Fibroblast of lung (primary cell): ENCODE measurements around the gene FRMD4A.

Experiments
- CTCF ChIP-seq, 2 donors: IDR thresholded peaks in 1 of 2; conservative IDR thresholded peaks in 1 of 2; 1 replicate in 1 of 2; 2 replicates in 1 of 2; pipeline ENCODE4 v1.5.1; 2011 to 2012; ENCODE audit warnings: low read length in 2 of 2, control low read depth in 1 of 2, inconsistent platforms in 1 of 2, low read depth in 1 of 2, mild to moderate bottlenecking in 1 of 2
- EZH2 ChIP-seq: IDR thresholded peaks from 2 replicates; pipeline ENCODE4 v1.5.1; 2012; ENCODE audit warnings: low read length, control low read depth, mild to moderate bottlenecking; ENCODE audit errors: missing control alignments

DNA sequence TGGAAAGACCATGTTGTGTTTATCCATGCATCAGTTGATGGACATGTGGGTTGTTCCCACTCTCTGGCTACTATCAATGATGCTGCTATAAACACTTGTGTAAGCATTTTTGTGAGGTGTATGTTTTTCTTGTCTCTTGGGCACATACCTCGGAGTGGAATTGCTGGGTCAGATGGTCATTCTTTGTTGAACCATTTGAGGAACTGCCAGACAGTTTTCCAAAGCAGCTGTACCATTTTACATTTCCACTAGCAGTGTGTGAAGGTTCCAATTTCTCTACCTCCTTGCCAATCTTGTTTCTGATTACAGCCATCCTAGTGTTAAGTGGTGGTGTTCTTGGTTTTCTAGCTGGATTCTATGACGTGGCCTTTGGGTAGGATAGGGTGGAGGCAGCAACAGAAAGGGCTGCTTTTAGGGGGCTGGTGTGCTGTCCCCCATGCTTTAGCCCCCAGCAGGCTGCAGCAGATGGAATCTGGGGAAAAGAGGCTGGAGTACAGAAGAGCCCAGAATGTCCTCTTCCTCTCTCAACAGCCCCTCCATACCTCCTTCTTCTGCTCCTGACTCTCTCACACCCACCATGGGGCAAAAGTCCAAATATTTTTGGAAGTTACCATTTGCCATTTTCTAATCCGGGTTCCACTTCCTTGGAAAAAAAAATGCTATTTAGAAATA is 352.7 kb downstream of the FRMD4A start:
- TF ChIP-seq CTCF (conservative IDR thresholded peaks at IDR 0.05 in 1 of 2, IDR thresholded peaks at IDR 0.05 in 1 of 2; ENCODE audit: low read depth in 1 of 2, low read length in 2 of 2) = no peak
- TF ChIP-seq EZH2 = no peak
